Measurements from ENCODE around the gene CANX.

Gene CANX

DNA sequence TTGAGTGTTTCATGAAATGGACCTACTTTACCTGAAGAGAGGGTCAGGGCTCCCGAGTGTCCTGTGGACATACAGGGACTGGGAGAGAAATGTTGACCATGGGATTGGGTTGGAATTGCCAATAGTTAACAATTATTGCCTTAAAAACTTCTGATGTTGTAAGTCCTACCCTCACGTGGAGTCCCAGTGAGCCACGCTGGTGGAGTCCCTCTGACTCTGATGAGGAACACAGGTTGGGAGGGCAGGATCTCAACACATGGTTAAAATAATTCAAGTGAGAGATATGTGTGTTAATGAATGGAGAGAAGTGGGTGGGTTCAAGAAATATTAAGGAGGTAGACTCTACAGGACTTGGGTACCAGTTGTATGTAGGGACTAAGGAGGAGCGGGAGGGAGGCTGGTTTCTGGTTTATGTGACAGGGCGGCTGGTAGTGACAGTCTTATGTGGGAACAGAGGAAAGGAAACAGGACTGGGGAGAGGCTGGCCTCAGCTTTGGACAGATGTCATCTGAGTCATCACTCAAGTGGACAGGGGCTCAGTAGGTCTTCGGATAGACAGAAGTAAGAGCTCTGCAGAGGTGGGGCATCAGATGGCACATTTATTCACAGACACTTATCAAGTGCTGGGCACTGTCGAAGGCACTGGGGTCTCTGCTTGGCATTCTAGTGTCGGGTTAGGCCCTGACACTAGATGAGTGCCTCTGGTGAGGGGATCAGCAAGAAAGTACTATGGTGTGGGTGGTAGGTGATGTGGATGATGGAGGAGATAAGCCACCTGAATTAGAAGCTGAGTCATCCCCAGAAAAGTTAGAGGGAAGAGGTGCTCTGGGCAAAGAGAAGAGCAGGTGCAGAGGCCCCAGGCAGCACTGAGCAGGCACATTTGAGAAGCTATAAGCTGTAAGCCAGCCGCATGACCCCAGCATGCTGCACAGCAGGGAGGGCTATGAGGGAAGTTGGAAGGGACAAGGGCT lies 61.1 kb downstream of the CANX start:
- no peaks in the 10 kb centered on the region for H3K27me3 ChIP-seq (replicated peaks)
- in situ Hi-C loops (cut with HindIII; ENCODE audit: low pct_ligation_motif_present, low sequenced_read_pairs), result no loop called here
- no peak overlapping the region for H3K4me3 ChIP-seq (ENCODE audit: low read depth, low read length)
- no peak for TF ChIP-seq CTCF (IDR thresholded peaks at IDR 0.05; ENCODE audit: low read depth, low read length, missing control alignments)
- no peak overlapping the region for H3K27ac ChIP-seq
- H3K36me3 ChIP-seq (replicated peaks), result no peaks in the 10 kb centered on the region
- DNase-seq, result no peak

DNA sequence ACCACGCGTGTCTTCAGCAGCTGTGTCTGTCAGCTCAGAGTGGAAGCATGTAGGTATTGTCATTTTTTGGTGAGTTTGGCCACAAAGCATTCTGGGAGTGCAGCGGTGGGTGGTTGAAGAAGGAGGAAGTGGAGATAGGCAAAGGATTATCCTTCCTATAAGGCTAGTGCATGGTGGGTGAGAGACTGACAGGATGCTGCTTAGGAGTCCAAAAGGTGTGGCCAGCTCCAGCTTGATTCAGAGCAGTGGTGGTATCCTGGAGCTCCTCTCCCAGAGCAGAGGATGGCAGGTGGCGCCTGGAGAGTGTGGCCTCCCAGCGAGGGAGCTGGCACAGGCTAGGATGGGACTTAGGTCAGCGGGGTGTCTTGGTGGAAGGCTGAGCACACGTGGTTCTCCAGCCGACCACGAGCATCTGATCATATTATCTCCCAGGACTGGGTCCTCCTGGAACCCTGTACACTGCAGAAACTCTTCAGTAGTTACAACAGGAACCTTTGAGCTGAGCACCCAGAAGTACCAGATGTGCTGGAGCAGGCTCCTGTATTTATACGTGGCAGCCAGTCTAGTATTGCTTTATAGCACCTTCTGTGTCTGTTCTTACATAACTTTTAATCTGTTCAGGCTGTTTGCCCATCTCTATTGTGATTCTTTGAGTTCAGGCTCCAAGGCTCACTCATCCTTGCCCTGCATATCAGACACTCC lies 63.5 kb downstream of the CANX start:
- Histone ChIP-seq H3K27me3 (replicated peaks) (no peaks in the 10 kb centered on the region), H3K27ac (peak overlapping the region; percentile 51), H3K36me3 (replicated peaks) (peaks cover 6% of the 10 kb centered on the region), H3K4me3 (ENCODE audit: low read depth, low read length) (no peak overlapping the region)
- in situ Hi-C loops (cut with HindIII; ENCODE audit: low pct_ligation_motif_present, low sequenced_read_pairs), result no loop called here
- no peak for TF ChIP-seq CTCF (IDR thresholded peaks at IDR 0.05; ENCODE audit: low read depth, low read length, missing control alignments)
- peak; percentile 31 for DNase-seq

DNA sequence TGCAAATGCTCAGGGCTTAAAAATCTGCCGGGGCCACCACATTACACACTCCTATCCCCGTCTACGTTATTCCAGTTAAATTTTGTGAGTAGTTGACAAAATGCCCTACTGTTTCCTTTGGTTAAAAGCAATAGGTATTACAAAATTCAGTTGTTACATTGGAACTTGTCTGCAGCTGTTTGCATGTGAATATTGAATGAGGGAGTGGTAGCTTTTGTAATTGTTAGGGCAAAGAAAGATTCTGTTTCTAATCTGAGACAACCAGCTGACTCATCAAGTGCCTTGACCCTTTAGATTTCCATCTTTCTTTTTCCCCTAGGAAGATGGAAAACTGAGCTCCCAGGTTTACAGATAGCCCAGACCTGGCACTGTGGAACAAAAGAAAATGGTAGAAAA lies 64.0 kb downstream of the CANX start:
- Histone ChIP-seq H3K36me3 (replicated peaks) (peaks cover 6% of the 10 kb centered on the region), H3K27me3 (replicated peaks) (no peaks in the 10 kb centered on the region), H3K27ac (peak overlapping the region; percentile 51), H3K4me3 (ENCODE audit: low read depth, low read length) (no peak overlapping the region)
- in situ Hi-C loops (cut with HindIII; ENCODE audit: low pct_ligation_motif_present, low sequenced_read_pairs), result no loop called here
- no peak for TF ChIP-seq CTCF (IDR thresholded peaks at IDR 0.05; ENCODE audit: low read depth, low read length, missing control alignments)
- DNase-seq, result peak; percentile 21

- peaks cover 7% of the 10 kb centered on the region for H3K36me3 ChIP-seq (replicated peaks)
- no peak overlapping the region for H3K4me3 ChIP-seq (ENCODE audit: low read depth, low read length)
- H3K27ac ChIP-seq, result peak overlapping the region; percentile 51
- in situ Hi-C loops (cut with HindIII; ENCODE audit: low pct_ligation_motif_present, low sequenced_read_pairs), result no loop called here
- H3K27me3 ChIP-seq (replicated peaks), result no peaks in the 10 kb centered on the region
- DNase-seq, result peak; percentile 81
- peak; percentile 92 for TF ChIP-seq CTCF (IDR thresholded peaks at IDR 0.05; ENCODE audit: low read depth, low read length, missing control alignments)
These were observed 64.6 kb downstream of the CANX start for GRCh38 chr5:179763215-179763945.

- no peak overlapping the region for H3K4me3 ChIP-seq (ENCODE audit: low read depth, low read length)
- H3K27me3 ChIP-seq (replicated peaks), result no peaks in the 10 kb centered on the region
- in situ Hi-C loops (cut with HindIII; ENCODE audit: low pct_ligation_motif_present, low sequenced_read_pairs), result no loop called here
- no peak for DNase-seq
- TF ChIP-seq CTCF (IDR thresholded peaks at IDR 0.05; ENCODE audit: low read depth, low read length, missing control alignments), result no peak
- H3K27ac ChIP-seq, result peak overlapping the region; percentile 78
- peaks cover 13% of the 10 kb centered on the region for H3K36me3 ChIP-seq (replicated peaks)
These were observed 65.3 kb downstream of the CANX start for GRCh38 chr5:179764056-179764455.
